ENCODE data around the gene SRPK2.
"Not testable (repeated sequence)": the region's sequence is repeated elsewhere in the genome, so short reads cannot be mapped to it uniquely, and the experiment has no call there.

SRPK2 gene

DNA sequence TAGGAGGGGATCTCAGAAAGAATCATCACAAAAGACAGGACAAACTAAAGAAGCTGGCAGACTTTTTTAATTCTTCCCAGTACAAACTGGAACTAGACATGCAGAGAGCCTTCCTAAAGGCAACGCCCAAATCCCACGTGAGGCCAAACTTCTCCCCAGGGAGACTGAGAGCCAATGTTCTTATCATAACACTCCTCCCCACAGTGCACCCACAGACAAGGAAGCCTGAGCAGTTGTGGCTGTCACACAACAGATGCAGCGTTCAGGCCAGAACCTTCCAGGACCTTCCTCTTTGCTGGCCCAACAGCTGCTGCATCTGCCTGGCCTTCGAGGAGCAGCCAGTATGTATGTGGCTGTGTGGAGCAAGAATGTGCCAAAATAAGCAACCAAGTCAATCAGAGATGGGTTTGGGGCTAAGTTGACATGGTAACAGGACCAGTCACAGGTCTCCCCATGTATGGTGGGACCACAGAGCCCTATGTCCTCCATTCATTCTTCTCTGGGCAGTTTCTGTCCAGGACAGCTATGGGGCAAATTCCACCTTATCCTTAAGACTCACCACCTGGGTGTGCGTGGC lies 34.9 kb downstream of the SRPK2 start:
- H3K9me3 ChIP-seq (ENCODE audit: control insufficient read depth, low read length) = no peaks in the 10 kb centered on the region
- no peak overlapping the region for H3K4me2 ChIP-seq (ENCODE audit: low read length)
- no peak overlapping the region for H2AFZ ChIP-seq
- H3K4me1 ChIP-seq = peaks cover 2% of the 10 kb centered on the region
- no peaks in the 10 kb centered on the region for H3K36me3 ChIP-seq (ENCODE audit: control insufficient read depth, insufficient read depth, low read length)
- H3K27me3 ChIP-seq (ENCODE audit: control insufficient read depth, insufficient read depth, low read length) = no peaks in the 10 kb centered on the region
- no peak overlapping the region for H3K27ac ChIP-seq
- H3K4me3 ChIP-seq (ENCODE audit: low read depth, low read length) = no peak overlapping the region
- peaks cover 69% of the 10 kb centered on the region for H3K79me2 ChIP-seq
- H3K9ac ChIP-seq = no peak overlapping the region
- TF ChIP-seq, protein P1, sequence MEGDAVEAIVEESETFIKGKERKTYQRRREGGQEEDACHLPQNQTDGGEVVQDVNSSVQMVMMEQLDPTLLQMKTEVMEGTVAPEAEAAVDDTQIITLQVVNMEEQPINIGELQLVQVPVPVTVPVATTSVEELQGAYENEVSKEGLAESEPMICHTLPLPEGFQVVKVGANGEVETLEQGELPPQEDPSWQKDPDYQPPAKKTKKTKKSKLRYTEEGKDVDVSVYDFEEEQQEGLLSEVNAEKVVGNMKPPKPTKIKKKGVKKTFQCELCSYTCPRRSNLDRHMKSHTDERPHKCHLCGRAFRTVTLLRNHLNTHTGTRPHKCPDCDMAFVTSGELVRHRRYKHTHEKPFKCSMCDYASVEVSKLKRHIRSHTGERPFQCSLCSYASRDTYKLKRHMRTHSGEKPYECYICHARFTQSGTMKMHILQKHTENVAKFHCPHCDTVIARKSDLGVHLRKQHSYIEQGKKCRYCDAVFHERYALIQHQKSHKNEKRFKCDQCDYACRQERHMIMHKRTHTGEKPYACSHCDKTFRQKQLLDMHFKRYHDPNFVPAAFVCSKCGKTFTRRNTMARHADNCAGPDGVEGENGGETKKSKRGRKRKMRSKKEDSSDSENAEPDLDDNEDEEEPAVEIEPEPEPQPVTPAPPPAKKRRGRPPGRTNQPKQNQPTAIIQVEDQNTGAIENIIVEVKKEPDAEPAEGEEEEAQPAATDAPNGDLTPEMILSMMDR (IDR thresholded peaks at IDR 0.05) = no peak

DNA sequence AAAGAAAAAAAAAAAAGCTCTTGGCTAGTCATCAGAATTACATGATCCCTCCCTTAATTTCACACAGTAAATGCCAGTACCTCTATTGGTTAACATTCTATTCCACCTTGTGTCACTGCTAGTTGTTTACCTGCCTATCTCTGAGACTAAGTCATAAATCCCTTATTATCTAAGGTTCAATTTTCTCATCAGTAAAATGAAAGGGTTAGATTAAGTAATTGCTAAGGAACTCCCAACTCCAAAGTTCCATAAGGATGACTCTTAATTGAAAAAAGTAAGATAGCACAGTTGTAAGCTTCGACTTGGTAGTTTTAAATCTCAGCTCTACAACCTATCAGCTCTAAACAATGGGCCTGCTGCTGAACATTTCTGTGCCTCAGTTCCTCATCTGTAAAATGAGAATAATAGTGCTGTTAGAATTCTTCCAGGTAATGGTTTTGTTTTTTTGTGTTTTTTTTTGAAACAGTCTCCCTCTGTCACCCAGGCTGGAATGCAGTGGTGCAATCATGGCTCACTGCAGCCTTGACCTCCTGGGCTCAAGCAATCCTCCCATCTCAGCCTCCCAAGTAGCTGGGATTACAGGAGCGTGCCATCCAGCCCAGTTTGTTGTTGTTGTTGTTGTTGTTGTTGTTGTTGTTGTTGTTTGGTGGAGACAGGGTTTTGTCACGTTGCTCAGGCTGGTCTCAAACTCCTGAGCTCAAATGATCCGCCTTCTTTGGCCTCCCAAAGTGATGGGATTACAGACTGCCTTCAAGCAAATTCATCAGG lies 35.6 kb downstream of the SRPK2 start:
- TF ChIP-seq, protein P1 (IDR thresholded peaks at IDR 0.05) = no peak
- H3K9ac ChIP-seq = no peak overlapping the region
- H3K79me2 ChIP-seq = peaks cover 62% of the 10 kb centered on the region
- H3K27ac ChIP-seq = no peak overlapping the region
- no peaks in the 10 kb centered on the region for H3K36me3 ChIP-seq (ENCODE audit: control insufficient read depth, insufficient read depth, low read length)
- no peaks in the 10 kb centered on the region for H3K9me3 ChIP-seq (ENCODE audit: control insufficient read depth, low read length)
- H3K4me3 ChIP-seq (ENCODE audit: low read depth, low read length) = no peak overlapping the region
- H3K4me2 ChIP-seq (ENCODE audit: low read length) = no peak overlapping the region
- H3K4me1 ChIP-seq = peaks cover 2% of the 10 kb centered on the region
- H2AFZ ChIP-seq = no peak overlapping the region
- no peaks in the 10 kb centered on the region for H3K27me3 ChIP-seq (ENCODE audit: control insufficient read depth, insufficient read depth, low read length)

GRCh38 chr7:105352018-105352612 lies 36.6 kb downstream of the SRPK2 start:
- H3K27ac ChIP-seq = no peak overlapping the region
- H3K4me3 ChIP-seq (ENCODE audit: low read depth, low read length) = no peak overlapping the region
- TF ChIP-seq, protein P1 (IDR thresholded peaks at IDR 0.05) = no peak
- H3K27me3 ChIP-seq (ENCODE audit: control insufficient read depth, insufficient read depth, low read length) = no peaks in the 10 kb centered on the region
- no peak overlapping the region for H3K4me2 ChIP-seq (ENCODE audit: low read length)
- H3K4me1 ChIP-seq = peaks cover 2% of the 10 kb centered on the region
- no peaks in the 10 kb centered on the region for H3K36me3 ChIP-seq (ENCODE audit: control insufficient read depth, insufficient read depth, low read length)
- no peak overlapping the region for H3K9ac ChIP-seq
- no peak overlapping the region for H2AFZ ChIP-seq
- H3K79me2 ChIP-seq = peaks cover 55% of the 10 kb centered on the region
- no peaks in the 10 kb centered on the region for H3K9me3 ChIP-seq (ENCODE audit: control insufficient read depth, low read length)

GRCh38 chr7:105350906-105351305 lies 37.8 kb downstream of the SRPK2 start:
- TF ChIP-seq, protein P1 (IDR thresholded peaks at IDR 0.05) = no peak

GRCh38 chr7:105348177-105348576 lies 40.5 kb downstream of the SRPK2 start:
- H3K9me3 ChIP-seq (ENCODE audit: control insufficient read depth, low read length); H3K4me1 ChIP-seq; H3K36me3 ChIP-seq (ENCODE audit: control insufficient read depth, insufficient read depth, low read length); H3K4me3 ChIP-seq (ENCODE audit: low read depth, low read length); H3K9ac ChIP-seq; H3K27ac ChIP-seq; H3K4me2 ChIP-seq (ENCODE audit: low read length); H3K27me3 ChIP-seq (ENCODE audit: control insufficient read depth, insufficient read depth, low read length); H2AFZ ChIP-seq: not testable (repeated sequence)
- peaks cover 29% of the 10 kb centered on the region for H3K79me2 ChIP-seq

More at GRCh38 chr7:105350906-105351305, 37.8 kb downstream of the SRPK2 start:
- Histone ChIP-seq H3K4me3 (ENCODE audit: low read depth, low read length) (no peak overlapping the region), H3K4me2 (ENCODE audit: low read length) (no peak overlapping the region), H3K27ac (no peak overlapping the region), H3K4me1 (peaks cover 2% of the 10 kb centered on the region), H3K36me3 (ENCODE audit: control insufficient read depth, insufficient read depth, low read length) (no peaks in the 10 kb centered on the region), H3K9ac (no peak overlapping the region), H3K27me3 (ENCODE audit: control insufficient read depth, insufficient read depth, low read length) (no peaks in the 10 kb centered on the region), H3K9me3 (ENCODE audit: control insufficient read depth, low read length) (no peaks in the 10 kb centered on the region), H2AFZ (no peak overlapping the region), H3K79me2 (peaks cover 50% of the 10 kb centered on the region)
